HG03025 (cell line): ENCODE measurements around the gene VAV2.

Experiments used
- ATAC-seq: cut with Tn5 transposase; IDR thresholded peaks from one replicate; pipeline ENCODE4 v1.9.1; 2021; ENCODE audit warnings: mild to moderate bottlenecking, moderate library complexity; ENCODE audit not compliant: unreplicated experiment, low FRiP score

Gene VAV2

GRCh38 chr9:133880851-133881661, 111.1 kb downstream of the VAV2 start:
- no peak for ATAC-seq

- ATAC-seq, result no peak
These were observed 112.0 kb downstream of the VAV2 start for GRCh38 chr9:133880136-133880535.

- ATAC-seq, result no peak
These were observed 112.5 kb downstream of the VAV2 start for GRCh38 chr9:133879615-133880014.

GRCh38 chr9:133878402-133878801, 113.7 kb downstream of the VAV2 start:
- ATAC-seq, result no peak

- no peak for ATAC-seq
These were observed 114.2 kb downstream of the VAV2 start for GRCh38 chr9:133877967-133878366.

GRCh38 chr9:133877327-133877726, 114.8 kb downstream of the VAV2 start:
- ATAC-seq, result no peak

- ATAC-seq, result no peak
These were observed 115.3 kb downstream of the VAV2 start for GRCh38 chr9:133876836-133877235.

- no peak for ATAC-seq
These were observed 116.0 kb downstream of the VAV2 start for GRCh38 chr9:133876144-133876543.

GRCh38 chr9:133875131-133875530, 117.0 kb downstream of the VAV2 start:
- no peak for ATAC-seq

- ATAC-seq, result no peak
These were observed 117.5 kb downstream of the VAV2 start for GRCh38 chr9:133874659-133875058.

GRCh38 chr9:133874060-133874657, 118.0 kb downstream of the VAV2 start:
- ATAC-seq, result no peak

- ATAC-seq, result no peak
These were observed 118.6 kb downstream of the VAV2 start for GRCh38 chr9:133873461-133873891.

GRCh38 chr9:133873009-133873408, 119.1 kb downstream of the VAV2 start:
- no peak for ATAC-seq

- ATAC-seq, result no peak
These were observed 121.2 kb downstream of the VAV2 start for GRCh38 chr9:133870598-133871595.

GRCh38 chr9:133869674-133870405, 122.3 kb downstream of the VAV2 start:
- ATAC-seq, result no peak

- no peak for ATAC-seq
These were observed 123.9 kb downstream of the VAV2 start for GRCh38 chr9:133868203-133868602.

- no peak for ATAC-seq
These were observed 125.2 kb downstream of the VAV2 start for GRCh38 chr9:133866946-133867345.

- ATAC-seq, result no peak
These were observed 128.1 kb downstream of the VAV2 start for GRCh38 chr9:133864011-133864410.

GRCh38 chr9:133863257-133863592, 128.9 kb downstream of the VAV2 start:
- no peak for ATAC-seq

GRCh38 chr9:133862585-133863256, 129.4 kb downstream of the VAV2 start:
- no peak for ATAC-seq
